Raji (cell line): ENCODE results near the gene ZNRF1.

Source experiments
- POLR2A ChIP-seq: IDR thresholded peaks from 2 replicates; pipeline ENCODE4 v1.6.1; 2011; ENCODE audit warnings: low read depth, low read length, control low read depth; ENCODE audit not compliant: insufficient read depth

ZNRF1 gene

DNA sequence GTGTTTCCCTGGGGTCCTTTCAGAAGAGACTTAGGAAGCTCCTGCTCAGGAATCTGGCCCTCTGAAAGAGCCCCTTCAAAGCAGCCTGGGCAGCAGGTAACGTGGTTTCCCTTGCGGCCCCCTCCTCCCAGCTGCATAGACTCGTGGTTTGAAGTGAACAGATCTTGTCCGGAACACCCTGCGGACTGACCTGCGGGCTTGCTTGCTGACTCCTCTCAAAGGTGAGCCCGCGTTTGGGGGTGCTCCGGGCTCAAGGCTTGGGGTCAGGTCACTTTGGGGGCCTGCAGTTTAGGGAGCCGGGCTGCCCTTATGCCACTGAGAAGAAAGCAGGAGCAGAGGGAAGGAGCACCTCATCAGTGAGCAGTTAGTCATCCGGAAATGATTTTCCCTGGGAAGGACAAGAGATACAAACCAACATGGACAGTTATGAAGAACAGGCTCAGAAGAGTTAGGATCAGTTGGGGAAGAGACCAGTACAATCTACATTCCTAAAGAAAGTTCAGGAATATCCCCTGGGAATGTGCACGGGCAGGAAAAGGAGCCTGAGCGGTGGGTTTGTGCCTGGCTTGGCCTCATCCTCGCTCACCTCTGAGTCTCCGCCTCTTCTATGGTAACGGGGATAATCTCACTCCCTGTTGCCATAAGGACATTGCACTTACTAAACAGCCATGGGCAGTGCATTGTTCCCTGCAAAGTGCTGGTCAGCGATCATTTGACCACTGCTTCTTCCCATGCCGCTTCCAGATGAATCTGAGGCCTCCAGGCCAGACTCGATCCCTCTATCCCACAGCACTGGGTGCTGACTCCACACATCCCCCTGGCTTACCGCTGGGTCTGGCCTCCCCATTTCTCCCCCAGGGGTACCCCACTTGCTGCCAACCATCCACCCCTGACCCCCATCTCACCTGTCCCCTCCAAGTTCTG is 107.8 kb downstream of the ZNRF1 start:
- no peak for TF ChIP-seq POLR2A

DNA sequence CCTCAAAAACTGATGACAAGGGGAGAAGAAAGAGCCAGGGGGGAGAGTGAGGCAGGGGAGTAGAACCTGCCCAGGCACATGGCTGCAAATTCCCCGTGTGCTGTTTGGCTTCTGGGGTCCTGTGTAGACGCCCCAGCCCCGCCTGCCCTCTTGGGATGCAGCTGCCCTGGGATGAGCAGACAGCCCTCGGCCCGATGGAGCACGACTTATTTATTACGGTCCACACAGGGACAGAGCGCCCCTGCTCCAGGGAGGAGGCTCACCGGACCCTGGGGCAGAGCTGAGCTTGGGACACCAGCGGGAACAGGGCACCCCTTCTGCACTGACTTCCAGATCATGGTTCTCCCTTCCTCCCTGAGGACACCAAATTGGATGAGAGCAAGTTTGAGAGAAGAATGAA is 108.7 kb downstream of the ZNRF1 start:
- no peak for TF ChIP-seq POLR2A

- TF ChIP-seq POLR2A: 0 out of 2 replicates have a peak, but pooled peaks have one; percentile 34
These were observed 110.2 kb downstream of the ZNRF1 start for GRCh38 chr16:75108792-75109731.

DNA sequence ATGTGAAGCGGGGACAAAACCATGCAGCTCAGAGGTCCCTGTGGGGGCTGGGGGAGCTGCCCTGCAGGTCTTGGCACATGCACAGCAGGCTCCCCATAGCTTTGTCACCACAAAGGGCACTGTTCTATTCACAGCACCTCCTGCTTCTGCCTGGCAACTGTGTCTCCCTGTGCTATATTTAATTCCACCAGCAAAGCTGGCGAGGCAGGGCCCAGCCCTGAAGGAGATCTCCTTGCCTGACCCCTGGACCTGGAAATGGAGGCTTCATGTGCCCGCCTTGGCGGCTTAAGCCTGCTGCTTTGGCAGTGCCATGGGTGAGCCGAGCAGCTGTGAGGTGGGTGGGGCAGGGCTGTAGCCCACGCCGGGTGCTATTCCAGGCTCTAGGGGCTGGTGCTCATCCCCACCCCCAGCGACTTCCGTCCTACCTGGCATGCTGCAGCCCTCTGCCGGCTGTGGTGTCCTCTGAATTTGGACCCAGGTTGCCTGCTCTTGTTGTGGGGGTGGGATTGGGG is 111.0 kb downstream of the ZNRF1 start:
- TF ChIP-seq POLR2A: no peak

DNA sequence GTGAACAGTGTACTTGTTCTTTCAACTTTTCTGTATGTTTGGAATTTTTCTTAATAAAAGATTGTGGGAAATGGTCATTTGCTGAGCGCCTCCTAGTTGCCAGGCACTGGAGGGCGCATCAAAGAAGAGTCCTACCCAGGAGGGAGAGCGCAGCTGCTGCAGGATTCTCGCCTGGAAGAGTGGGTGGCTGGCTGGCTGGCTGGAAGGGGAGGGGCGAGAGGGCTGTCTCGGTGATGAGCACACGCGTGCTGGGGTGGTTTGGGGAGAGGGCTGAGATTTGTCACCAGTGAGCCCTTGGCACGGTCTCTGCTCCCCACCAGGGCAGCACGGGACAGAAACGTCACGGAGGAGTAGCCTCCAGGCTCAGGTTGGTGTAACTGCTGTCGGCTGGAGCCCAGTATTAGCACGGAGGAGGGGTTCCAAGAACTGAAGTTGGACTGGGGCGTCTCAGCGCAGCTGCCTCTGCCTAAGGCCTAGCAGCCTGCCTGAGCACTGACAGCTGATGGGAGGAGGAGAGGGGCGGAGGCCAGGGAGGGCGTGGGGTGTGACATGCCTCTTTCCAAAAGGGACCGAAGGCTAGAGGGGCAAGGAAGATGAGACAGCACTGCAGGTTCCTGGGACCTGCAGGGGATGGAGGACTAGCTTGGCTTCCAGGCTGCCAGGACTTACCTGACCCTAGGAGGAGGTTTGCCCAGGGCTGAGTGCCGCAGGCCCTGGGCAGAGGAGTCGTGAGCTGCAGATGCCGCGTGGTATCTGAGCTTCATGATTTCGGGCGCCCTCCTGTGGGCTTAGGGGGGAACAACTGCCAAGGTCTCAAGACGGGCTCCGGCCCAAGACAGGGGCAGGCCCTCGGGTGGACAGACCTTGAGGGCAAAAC is 112.1 kb downstream of the ZNRF1 start:
- no peak for TF ChIP-seq POLR2A

DNA sequence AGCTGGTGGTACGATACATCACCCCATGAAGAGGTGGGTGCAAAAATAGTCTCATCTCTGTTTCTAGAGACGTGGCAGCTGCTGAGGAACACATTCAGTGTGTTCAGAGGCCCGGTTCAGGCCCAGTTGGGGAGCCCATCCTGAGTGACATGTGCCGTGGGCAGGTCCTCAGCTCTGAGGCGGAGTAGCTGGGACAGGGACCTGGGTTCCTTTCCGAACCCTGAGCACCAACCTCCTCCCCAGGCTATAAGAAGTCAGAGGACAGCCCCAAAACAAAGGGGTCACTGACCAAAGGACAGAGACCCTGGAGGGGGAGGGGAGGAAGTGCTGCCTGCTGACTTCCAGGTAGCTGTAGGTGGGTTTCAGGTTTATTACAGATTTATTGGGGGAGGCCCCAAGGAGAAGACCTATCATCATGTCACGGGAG is 112.7 kb downstream of the ZNRF1 start:
- no peak for TF ChIP-seq POLR2A

- no peak for TF ChIP-seq POLR2A
These were observed 113.3 kb downstream of the ZNRF1 start for GRCh38 chr16:75111961-75112733.

- TF ChIP-seq POLR2A: no peak
These were observed 114.1 kb downstream of the ZNRF1 start for GRCh38 chr16:75112734-75113491.

GRCh38 chr16:75113541-75114121 is 114.8 kb downstream of the ZNRF1 start:
- no peak for TF ChIP-seq POLR2A

DNA sequence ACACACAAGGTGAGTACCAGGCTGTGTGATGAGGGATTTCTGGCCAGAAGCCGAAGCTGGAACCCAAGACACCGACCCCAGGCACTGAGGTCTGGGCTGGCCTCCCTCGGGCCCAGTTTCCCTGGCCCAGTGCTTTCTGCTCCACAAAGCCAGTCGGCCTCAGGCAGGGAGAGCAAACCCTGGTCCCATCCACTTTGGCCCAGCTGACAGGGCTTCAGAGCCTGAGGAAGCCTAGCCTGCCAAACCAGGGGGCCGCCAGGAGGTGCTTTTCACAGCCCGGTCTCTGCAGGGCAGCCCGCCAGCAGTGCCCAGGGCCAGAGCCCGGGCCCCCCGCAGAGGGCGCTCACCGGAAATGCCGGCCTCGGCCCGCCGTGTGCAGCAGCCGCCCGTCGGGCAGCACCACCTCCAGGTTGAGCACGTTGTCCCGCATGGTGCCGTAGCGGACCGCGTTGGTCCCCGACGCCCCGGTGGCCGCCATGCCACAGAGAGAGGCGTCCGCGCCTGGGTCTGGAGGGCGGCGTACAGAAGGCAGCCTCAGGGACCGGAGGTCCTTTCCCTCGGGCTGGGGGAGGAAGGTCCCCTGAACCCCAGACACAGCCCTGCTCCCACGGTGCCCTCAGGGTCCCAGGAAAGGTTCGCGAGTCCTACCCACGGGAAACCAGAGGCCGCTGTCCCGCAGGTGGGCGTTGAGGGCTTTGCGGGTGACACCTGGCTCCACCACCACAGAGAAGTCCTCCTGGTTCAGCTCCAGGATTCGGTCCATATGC is 115.5 kb downstream of the ZNRF1 start:
- TF ChIP-seq POLR2A: no peak

- TF ChIP-seq POLR2A: no peak
These were observed 116.4 kb downstream of the ZNRF1 start for GRCh38 chr16:75114946-75115825.
